ENCODE data around the gene FAM120A.

FAM120A gene

DNA sequence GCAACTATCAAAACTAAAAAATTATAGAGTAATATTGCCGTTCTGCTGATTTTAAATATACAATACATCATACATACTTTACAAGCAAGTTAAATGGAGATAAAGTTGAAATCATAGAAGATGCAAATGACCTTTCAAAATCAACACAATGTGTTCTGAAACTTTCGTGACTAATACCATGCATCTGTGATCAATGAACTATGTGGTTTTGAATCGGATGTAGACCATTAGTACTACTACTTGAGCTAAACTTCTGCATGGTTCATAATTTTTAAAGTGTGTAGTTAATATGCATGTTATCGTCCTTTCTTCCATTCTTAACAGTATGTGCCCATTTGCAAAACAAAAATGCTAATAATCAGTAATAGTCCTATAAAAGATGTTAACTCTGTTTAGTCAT lies 113.6 kb downstream of the FAM120A start:
- no peak for DNase-seq

DNA sequence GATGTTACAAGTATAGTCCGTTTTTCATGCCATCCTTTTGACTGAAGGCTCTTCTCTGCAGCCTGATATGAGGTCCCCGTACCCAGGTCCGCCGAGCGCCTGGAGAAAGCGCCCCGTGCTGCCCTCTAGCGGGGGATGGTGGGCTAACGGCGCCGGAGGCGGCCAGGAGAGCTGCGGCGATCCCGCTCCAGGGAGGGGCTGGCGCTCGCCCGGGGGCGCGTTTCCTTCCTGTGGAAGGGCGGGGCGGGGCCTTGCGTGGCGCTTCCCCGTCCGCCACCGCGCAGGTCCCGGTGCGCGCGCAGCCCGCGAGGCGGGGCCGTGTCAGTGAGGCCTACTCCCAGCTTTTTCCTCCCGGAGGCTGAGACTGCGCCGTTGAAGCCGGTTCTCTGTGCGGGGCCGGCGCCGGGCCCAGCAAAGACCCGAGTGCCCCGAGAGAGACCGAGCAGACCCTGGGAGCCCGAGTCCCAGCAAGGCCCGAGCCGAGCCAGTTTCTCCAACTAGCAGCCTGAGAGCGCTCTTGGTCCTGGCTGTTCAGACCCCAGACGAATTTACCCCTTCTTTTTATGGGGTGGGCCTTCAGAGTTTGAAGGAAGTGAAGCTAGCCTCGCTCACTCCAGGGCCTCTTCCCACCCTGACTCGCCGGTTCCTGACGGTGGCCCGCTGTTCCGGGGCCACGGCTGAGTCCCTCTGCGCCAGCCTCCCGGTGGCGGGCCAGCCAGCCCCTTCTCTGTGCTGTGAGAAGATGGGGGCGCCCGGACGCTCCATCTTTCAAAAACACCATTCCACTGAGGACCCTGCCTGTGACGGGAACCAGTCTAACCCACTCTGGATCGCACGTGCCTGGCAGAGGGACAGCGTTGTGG lies 115.2 kb downstream of the FAM120A start:
- peak; percentile 91 for DNase-seq

DNA sequence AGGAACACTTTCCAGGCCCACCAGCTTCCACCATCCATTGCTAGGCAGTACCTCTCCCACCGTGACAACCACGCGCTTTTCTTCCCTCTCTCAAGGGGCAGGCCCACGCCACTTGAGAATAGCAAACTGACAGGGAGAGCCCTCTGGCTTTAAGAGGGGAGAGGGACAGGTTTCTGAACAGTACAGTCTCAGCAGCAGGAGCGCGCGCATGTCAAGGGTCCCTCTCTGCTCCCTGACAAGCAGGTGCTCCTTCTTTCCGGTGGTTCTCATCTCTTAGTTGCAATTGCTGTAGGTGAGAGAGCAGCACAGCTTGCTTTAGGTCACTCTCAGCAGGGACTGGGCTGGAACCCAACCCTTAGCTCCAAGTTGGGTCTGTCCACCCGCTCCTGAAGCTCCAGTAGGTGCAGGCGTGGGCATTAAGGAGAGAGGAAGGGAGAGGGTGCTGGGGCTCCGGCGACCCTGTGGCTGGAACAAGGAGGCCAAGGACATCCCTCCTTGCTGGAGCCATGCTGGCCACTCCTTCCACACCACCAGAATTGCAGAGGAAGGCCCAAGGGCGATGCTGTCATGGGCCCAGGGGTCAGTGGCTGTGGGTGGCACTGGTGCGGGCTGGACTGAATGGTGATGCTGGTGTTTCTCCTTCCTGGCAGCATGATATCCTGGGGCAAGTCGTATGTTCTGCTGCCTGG lies 115.9 kb downstream of the FAM120A start:
- no peak for DNase-seq

DNA sequence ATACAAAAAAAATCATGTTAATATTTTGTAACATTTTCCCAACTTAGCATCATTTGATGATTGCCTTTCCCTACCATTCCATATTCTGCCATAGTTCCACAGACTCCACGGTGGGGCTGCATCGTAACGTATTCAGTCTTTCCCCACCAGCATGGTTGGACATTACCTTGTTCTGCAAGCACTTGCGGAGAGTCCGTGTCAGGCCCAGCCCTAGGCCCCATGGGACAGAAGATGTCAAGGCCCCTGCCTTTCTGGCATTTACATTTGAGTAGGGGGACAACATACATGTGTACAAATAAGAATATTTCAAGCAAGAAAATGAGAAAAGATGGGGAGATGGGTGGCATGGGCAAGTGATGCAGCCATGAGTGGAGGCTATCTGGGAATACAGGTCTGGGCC lies 116.7 kb downstream of the FAM120A start:
- DNase-seq: no peak

DNA sequence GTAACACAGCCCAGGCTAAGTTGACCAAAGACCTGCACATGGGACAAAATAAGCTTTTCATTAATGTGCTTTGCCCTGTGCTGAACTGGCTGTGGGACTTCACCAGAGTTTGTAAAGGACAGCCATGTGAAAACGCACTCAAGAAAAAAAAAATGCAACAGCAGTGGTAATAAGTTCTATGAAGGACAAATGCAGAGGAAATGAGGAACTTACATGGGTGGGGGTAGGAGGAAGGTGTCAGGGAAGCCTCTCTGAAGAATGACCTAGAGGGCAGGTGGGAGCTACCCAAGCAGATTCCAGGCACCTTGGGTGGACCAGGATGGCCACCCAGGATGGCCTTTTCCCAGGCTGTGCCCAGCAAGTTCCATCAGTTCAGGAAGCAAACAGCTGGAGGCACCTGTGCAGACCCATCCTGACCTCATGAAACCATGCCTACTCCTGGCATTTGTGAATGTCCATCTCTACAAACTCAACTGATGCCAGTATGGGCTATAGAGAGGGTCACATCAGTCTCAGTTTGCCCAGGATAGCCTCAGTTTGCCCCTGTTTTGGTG lies 118.2 kb downstream of the FAM120A start:
- DNase-seq: peak; percentile 20

DNA sequence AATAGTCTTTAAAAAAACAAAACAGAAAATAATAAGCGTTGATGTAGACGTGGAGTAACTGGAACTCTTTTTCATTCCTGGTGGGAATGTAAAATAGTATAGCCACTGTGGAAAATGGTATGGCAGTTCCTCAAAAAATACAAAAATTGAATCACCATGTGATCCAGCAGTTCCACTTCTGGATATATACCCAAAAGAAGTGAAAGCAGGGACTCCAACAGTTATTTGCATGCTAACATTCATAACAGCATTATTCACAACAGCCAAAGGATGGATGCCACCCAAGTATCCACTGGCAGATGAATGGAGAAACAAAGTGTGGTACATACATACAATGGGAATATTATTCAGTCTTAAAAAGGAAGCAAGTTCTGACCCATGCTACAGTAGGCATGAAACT lies 120.7 kb downstream of the FAM120A start:
- DNase-seq: peak; percentile 4

DNA sequence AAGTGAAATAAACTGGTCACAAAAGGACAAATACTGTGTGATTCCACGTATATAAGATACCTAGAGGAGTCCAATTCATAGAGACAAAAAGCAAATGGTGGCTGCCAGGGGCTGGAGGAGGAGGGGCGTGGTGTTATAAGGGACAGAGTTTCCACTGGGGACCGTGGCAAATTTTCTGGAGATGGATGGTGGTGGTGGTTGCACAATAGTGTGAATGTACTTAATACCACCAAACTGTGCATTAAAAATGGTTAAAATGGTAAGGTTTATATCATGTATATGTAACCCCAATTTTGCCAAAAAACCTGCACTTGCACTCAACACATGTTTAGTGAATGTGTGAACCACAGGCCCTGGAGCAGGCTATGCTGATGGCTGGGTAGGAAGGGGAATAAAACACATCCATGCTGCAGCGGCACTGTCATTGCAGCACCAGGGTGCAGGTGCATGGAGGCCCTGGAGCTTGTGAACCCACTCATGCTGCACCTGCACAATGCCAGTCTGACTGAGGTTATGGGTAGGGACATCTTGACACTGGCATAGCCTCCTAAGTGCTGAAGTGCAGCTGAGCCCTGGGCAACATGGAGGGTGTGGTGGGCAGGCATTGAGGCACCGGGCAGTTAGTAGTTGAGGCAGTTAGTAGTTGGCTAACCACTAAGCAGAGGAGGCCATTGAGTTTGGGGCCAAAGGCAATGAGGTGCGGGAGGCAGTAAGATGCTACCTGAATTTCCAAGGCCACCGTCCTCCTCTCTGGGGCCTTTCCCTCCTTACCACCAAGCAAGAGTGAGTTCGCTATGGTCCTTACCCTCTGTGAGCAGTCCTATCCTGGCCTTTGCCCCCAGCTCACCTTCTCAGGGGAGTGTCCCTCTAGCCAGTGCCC lies 121.4 kb downstream of the FAM120A start:
- no peak for DNase-seq

DNA sequence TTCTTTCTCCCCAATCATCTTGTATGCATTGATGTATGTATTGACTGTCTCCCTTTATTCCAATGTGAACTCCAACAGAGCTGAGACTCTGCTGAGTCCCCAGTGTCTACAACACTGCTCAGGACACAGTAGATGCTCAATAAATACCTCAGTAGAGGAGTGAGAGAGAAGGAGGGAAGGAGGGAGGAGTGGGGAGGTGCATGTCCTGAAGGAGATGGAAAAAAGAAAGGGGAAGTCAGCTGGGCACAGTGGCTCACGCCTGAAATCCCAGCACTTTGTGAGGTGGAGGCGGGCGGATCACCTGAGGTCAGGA lies 122.0 kb downstream of the FAM120A start:
- no peak for DNase-seq

DNA sequence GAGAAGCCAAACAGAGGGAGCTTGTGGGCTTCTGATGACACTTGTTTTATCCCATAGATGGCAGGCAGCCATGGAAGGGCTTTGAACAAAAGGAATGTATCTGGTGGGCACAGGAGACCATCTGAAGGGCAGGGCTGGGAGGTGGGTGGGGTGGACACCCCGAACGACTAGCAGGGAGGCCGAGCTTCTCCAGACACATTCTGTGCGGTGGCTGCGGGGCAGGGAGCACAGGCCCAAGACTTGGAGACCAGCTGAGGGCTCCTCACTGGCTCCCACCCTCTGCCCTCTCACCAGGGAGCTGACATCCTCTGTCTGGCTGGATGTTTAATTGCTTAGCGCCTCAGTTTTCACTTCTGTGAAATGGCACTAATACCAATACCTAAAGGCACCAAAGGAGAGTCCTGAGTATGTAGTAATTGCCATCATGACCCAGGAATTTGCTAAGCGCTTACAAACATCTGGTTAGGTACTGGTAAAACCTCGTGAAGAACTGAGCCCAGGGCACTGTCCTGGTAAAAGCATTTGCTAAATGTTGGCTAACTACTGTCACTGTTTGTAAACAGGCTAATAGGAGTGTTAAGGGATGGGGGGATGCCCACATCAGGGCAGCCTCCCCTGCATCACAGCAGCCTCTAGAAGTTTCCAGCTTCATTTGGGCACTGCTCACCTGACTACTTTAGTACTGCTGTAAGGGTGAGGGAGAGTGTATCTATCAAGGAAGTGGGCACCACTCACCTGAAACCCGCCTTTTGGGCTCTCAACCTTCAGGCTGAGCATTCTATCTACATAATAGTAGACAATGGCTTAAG lies 122.8 kb downstream of the FAM120A start:
- DNase-seq: peak; percentile 22

DNA sequence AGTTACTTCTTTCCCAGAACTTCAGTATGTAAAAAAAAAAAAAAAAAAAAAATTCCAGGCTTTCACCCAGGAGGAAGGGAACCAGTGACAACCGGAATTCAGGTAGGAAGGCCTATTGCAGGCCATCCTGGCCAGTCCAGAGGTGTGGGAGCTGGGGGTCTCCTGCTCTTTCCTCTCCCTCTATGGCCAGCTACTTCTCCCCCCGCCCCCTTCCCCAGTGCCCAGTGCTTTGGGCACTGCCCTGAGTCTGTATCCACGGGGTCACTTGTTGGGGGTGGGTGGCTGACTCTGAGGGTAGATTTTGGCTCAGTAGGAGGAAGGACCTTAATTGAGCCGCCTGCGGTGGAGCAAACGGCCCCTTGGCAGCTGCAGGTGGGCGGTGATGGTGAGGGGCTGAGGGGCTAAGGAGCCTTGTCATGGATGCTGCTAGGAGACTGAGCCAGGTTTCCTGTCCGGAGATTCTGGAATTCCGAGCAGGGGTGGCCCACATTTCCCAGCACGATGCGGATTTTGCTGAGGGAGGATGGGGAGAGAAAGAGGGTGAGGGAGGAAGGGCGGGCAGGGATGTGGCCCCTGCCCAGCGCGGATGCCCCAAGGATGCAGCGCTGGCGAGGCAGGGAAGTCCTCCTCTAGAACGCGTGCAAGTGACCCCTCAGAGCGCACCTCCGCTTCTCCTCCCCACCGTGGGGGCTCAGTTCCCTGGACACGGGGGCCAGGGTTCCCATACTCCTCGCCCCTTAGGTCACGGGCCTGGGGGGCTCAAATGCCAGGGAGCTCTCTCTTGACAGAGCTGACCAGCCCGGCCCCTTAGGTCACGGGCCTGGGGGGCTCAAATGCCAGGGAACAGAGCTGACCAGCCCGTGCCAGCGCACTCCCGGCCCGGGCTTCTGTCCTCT lies 123.7 kb downstream of the FAM120A start:
- no peak for DNase-seq

DNA sequence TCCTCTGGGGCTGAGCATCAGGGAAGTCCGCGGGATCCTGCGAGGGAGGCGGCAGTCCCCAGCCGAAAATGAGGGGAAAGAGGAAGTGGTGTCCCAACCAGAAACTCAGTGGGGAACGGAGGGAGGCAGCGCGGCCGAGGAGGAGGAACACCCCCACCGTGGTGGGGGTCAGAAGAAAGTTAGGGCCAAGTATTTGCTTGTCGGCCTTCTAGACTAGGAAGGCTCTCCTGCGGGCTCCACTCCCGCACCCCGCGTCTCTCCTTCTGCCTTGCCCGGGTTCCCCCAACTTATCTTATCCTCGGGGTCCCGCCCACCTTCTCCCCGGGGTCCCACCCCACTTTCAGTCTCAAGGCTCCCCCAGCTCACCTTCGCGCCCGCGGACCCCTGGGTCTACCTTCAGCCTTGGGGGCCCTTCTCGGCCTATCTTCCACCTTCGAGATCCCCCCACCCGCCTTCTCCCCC lies 124.3 kb downstream of the FAM120A start:
- DNase-seq: peak; percentile 85

DNA sequence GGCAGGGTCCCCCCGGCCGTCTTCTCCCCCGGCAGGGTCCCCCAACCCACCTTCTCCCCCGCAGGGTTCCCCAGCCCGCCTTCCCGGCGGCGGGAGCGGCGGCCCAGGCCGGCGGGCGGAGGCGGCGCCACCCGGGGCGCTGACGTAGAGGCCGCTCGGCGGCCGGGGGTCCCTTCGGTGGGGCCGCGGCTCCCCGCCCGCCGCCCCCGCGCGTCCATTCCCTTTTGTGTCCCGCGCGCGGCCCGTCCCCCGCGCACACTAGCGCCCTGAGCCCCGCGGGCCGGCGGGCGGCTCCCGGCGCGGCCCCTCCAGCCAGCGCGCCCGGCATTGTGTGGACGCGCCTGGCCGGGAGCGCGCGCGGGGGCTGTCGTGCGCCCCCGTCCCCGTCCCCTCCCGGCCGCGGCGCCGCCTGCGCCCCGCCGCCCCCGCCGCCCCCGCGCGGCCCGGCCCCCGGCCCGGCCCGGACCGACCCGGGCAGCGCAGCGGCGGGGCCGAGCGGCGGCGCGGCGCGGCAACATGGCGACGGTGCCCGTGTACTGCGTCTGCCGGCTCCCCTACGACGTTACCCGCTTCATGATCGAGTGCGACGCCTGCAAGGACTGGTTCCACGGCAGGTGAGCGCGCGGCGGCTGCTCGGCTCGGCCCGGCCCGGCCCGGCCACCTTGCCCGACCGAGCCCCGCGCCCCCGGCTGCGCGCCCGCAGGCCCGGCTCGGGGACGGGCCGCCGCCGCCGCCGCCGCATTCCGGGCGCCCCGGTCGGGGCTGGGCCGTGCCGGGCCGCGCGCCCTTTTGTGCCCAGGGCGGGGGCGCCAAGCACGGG lies 125.0 kb downstream of the FAM120A start, which contains the start of gene PHF2:
TSS of gene PHF2 (plus strand) at position 327 of the 820 bp plus-strand sequence. CDS start at position 517, 190 bp downstream.
- no peak for DNase-seq

DNA sequence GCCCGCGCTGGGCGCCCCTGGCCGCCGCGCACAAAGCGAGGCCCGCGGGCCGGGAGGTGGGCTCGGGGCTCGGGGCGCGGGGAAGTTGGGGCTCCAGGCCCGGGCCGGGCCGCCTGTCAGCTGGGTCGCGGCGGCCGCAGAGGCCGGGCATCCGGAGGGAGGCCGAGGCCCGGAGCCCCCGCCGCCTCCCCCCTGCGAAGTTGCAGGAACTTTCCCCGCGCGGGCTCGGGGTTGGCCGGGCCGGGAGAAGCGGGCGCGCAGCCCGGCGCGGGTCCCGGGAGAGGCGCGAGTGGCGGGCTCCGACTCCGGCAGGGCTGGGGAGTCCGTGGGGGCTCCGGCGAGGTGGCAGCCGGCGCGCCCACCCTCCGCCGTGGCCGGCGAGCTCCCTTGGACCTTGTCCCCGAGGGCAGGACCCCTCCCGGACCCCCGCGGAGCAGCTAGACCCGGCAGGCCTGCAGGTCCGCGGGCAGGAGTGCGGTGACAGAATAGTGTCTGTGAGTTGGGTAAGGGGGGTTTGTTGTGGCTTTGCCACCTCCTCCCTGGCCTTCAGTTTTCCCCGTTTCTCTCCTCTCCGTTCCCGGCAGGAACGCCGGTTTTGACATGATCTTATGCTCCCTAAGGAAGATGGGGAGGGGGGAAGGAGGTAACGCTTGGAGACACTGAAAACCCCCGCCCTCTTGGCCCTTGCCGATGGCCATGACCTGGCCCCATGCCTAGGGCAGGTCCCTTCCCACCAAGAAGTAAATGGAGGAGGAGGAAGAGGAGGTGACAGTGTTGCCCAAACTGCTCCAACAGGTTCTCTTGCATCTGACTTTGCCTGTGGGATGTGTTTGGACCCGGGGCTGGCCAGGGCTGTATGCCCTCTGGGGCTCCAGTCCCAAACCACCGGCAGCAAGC lies 125.8 kb downstream of the FAM120A start:
- no peak for DNase-seq

DNA sequence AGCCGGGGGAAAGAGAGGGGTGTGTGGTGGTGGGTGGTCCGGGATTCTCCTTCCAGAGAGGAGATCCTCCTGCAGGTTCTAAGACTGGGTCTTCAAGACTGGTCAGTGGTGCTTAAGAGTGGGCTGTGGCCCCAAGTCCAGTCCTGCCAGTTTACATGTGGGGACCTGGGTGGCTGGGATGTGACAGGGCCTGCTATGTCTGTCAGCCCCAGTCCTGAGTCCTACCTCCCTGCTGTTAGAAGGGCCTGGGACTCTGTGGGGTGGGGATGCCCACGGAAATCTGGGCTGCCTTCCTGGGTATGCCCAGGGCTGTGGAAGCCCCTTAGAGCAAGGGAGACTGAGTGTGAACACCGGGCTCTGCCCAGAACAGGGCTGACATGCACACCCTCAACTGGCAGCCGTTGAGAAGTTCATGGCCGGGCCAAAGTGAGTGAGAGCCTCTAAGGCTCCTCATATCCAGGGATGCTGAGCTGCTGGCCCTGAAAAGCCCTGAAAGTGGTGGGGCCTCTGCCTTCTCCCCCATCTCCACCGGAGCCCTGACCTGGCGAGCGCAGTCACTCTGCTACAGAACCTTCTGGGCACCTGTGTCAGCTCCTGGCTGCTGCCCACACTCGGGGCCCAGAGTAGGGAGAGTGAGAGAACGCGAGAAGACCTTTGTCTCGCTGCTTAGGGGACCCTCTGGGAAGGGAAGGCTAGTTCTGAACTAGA lies 126.6 kb downstream of the FAM120A start:
- DNase-seq: no peak

DNA sequence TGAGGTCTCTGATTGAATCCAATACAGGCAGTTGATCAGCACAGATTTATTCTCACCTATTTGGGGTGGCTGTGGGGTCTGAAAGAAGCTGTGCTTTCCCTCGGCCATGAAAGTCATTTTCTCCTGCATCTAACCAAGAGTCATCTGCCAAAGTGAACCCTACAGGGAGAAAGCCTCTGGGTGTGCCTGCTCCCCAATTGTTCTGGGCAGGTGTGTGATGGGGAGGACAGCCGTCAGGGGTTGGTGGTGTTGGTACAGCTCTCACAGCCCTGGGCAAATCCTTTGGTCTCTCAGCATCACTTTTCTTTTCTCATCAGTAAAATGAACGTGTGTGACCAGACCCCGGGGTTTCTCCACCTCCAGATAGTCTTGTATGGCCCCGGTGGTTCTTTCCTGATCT lies 127.4 kb downstream of the FAM120A start:
- DNase-seq: no peak

DNA sequence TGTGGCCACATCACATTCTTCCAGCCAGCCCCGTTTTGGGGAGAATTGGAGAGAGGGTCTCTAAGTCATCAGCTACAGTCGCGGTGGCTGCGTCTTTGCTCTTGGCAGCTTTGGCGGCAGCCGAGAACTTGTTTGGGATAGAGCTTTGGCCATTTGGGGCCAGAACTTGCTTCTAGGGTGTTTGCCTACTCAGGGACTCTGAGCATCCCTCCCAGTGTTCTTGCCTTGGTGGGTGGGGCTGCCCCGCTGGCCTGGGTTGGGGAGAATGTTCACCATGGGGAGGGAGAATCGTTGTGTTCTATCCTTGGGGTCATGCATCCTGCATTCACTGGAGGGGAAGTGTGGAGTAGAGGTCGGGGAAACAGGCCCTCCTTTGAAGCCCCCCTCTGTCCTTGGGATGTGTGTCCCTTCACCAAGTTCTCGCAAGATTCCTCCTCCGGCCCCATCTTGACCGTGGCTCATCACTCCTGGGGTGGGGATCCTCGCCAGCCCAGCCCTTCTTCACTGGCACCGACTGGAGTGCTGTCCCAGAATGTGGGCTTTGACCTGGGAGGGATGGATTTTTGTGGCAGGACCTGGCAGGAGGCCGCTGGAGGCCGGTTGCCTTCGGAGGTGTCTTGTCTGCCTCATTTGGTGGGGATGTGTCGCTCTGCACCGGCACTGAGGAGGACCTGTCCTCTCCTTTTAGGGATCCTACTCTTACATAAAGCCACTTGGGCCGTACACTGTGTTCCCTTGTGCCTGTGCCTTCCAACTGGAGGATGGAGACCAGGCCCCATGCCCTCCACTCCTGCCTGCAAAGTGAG lies 128.4 kb downstream of the FAM120A start:
- no peak for DNase-seq

DNA sequence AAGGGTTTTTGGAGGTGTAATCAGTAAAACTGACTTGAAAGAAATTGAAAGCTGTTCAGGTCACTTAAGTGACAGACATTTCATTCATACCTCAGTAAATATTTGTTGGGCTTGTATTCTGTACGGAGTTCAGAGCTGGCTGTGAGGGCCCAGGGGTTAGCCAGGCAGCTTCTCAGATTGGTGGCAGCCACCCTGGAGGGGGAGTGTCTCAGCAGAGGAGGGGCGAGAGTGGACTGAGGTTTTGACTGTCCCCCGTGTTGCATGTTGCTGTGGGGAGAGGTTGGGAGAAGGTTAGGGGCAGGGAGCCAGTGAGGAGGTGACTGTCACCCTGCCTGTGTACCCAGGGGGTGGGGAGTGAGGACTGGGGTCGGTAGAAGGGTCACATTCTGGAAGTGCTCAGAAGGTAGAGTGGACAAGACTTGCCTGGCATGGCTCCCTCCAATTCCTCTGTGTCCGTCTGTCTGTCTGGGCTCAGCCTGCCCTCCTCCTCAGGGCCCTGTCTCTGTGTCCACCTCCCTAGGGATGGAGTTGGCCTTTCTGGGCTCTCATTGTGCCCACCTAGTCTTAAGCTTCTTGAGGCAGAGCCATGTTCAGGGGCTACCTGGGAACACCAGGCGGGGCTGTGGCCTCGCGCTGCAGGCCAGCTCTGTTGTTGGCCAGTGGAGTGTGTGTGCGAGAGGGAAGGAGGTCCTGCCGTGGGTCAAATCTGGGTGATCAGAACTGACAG lies 129.3 kb downstream of the FAM120A start:
- no peak for DNase-seq
